Kidney glomerular epithelial cell (primary cell): ENCODE data around the gene IL1RN.

Experiments
- DNase-seq: peaks from one replicate; lab custom pipeline; 2025; lab: John Stamatoyannopoulos, UW

Gene IL1RN

DNA sequence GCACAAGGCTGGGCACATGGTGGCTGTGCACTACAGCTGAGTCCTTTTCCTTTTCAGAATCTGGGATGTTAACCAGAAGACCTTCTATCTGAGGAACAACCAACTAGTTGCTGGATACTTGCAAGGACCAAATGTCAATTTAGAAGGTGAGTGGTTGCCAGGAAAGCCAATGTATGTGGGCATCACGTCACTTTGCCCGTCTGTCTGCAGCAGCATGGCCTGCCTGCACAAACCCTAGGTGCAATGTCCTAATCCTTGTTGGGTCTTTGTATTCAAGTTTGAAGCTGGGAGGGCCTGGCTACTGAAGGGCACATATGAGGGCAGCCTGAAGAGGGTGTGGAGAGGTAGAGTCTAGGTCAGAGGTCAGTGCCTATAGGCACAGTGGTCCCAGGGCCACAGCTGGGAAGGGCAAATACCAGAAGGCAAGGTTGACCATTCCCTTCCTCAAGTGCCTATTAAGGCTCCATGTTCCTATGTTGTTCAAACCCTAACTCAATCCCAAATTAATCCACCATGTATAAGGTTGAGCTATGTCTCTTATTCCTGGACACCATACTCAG is 2.2 kb downstream of the IL1RN start:
- no peak for DNase-seq

DNA sequence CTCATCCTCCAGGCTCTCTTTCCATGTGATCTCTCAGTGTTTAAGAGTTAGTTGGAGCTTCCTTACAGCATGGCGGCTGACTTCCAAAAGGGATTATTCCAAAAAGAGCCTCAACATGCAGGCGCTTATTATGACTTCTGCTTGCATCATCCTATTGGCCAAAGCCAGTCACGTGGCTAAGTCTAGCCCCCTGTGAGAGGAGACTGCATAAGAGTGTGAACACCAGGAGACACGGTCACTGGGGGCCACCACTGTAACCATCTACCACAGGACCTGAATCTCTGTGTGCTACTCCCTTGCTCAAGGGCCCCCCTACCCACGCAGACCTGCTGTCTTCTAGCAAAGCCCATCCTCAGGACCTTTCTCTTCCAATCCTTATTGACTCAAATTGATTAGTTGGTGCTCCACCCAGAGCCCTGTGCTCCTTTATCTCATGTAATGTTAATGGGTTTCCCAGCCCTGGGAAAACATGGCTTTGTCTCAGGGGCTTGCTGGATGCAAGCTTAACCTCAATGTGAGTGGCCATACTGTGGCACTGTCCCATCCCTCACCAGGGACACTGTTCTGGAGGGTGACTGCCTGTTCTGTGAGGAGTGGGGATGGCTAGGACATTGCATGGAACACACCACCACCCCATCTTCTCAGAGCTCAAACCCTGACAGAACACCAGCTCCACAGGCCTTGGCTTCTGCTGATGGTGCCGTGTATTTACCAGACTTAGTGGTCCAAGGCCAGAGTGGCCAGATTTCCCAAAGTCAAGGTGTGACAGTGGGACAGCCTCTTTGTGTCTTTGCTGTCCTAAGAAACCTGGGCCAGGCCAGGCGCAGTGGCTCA is 4.2 kb downstream of the IL1RN start:
- no peak for DNase-seq

DNA sequence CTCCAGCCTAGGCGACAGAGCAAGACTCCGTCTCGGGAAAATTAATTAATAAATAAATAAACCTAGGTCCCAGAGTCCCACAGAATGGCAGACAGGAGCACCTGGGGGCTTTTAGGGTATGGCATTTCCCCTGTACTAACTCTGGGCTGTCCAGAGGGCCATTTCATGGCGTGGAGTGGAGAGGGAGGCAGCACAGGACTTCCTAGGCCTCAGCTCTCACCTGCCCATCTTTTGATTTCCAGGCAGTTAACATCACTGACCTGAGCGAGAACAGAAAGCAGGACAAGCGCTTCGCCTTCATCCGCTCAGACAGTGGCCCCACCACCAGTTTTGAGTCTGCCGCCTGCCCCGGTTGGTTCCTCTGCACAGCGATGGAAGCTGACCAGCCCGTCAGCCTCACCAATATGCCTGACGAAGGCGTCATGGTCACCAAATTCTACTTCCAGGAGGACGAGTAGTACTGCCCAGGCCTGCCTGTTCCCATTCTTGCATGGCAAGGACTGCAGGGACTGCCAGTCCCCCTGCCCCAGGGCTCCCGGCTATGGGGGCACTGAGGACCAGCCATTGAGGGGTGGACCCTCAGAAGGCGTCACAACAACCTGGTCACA is 5.1 kb downstream of the IL1RN start:
- no peak for DNase-seq

DNA sequence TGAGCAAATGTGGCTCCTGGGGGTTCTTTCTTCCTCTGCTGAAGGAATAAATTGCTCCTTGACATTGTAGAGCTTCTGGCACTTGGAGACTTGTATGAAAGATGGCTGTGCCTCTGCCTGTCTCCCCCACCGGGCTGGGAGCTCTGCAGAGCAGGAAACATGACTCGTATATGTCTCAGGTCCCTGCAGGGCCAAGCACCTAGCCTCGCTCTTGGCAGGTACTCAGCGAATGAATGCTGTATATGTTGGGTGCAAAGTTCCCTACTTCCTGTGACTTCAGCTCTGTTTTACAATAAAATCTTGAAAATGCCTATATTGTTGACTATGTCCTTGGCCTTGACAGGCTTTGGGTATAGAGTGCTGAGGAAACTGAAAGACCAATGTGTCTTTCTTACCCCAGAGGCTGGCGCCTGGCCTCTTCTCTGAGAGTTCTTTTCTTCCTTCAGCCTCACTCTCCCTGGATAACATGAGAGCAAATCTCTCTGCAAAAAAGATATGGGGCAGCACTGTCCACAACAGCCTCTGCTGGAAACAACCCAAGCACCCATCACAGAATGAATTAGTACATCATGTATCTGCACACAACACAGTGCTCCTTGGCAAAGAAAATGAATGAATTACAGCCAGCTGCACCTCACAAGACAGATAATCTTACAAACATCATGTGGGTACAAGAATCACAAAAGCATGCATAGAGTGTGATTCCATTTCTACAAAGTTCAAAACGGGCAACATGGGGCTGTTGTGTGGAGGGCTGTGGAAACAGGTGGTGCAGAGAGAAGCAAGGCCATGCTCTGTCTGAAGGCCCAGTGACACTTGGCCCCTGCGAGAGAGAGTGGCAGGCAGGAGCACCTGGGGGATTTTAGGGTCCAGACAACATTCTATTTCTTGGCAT is 6.6 kb downstream of the IL1RN start:
- peak; percentile 9 for DNase-seq

DNA sequence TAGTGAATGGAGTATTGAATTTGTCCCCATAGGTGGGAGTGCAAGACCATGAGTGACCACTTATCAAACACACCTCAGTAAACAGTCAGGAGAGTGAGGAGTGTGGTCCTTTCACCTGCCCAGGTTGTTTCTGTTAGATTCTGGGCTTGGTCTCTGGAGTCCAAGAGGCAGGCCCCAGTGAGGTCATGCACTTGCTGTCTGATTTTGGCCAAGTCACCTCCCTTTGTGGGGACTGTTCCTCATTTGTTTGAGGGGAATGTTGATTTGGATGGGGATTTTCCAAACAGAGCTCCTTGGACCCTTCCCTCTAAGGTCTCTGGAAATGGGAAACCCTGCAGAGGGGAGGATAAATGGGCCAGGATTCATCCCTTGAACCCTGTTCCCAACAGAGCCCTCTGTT is 7.3 kb downstream of the IL1RN start:
- no peak for DNase-seq

DNA sequence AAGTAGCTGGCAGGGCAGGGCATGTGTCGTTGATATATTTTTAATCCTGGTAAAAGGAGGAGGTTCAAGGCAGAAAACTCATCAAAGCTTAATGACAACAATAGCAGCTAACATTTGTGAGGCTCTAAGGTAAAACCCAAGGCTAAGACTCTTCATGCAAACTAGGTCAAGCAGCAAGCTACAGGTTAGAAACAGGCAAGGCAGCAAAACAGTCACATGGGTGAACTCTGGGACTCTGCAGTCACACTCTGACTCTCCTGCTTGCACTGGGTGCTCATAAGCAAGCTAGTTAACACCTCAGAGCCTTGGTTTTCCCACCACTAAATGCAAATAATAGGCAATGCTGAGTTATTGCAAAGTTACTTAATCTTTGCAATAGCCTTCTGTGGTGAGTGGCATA is 7.9 kb downstream of the IL1RN start:
- no peak for DNase-seq

DNA sequence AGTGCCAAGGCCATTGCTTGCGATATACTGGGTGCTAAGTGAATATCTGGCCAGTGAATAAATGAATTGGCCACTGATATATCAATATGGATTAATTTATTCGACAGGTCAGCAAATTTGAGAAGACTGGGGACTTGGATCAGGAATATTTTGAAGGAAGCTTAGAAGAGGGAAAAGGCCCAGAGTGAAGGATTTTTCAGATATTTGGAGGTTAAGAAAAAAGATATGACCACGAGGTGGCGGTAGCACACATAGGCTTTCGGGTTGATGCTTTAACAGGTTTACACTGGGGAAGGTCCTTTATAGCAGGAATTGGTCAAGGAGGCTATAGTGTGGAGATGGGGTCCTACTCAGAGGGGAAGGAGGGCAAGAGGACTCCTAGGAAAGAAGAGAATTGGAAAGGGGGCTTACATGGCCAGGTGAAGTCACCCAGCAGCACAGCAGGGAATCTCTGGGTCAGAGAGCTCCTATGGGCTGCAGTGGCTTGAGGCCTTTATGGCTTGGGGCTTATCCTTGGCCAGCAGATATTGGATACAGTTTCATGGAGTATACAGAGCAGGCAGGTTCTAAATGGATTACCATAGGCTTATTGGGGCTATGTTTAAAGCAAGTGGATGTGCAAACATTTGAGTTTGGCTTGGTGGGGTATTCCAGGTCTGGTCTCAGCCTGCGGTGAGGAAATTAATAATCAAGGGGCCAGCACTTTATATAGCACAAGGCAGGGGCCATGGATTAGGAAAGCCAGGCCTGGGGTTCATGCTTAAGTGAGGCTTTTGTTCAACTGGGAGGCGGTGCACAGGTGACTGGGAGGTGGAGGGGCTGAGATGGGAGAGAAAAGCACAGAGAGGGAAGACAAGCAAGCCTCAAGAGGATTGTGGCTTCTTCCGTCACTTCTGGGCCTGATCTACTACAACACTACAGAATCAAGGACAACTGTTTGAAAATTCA is 9.7 kb downstream of the IL1RN start:
- peak; percentile 49 for DNase-seq

DNA sequence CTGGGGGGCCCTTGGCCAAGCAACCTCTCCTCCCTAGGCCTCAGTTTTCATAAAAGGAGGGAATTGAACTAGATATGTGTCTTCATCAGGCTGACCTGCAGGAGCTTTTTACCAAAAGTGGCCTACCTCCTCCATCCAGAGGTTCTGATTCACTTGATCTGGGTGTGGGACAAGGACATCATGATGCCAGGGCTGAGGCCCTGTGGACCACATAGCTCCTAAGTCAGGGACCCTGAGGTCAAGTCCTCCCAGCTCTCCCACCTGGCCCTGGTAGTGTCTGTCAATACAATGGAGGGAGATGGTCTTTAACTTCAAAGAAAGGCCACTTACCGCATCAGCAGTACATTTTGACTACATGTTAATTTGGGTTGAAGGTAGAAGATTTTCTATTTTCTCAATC is 10.4 kb downstream of the IL1RN start:
- no peak for DNase-seq

DNA sequence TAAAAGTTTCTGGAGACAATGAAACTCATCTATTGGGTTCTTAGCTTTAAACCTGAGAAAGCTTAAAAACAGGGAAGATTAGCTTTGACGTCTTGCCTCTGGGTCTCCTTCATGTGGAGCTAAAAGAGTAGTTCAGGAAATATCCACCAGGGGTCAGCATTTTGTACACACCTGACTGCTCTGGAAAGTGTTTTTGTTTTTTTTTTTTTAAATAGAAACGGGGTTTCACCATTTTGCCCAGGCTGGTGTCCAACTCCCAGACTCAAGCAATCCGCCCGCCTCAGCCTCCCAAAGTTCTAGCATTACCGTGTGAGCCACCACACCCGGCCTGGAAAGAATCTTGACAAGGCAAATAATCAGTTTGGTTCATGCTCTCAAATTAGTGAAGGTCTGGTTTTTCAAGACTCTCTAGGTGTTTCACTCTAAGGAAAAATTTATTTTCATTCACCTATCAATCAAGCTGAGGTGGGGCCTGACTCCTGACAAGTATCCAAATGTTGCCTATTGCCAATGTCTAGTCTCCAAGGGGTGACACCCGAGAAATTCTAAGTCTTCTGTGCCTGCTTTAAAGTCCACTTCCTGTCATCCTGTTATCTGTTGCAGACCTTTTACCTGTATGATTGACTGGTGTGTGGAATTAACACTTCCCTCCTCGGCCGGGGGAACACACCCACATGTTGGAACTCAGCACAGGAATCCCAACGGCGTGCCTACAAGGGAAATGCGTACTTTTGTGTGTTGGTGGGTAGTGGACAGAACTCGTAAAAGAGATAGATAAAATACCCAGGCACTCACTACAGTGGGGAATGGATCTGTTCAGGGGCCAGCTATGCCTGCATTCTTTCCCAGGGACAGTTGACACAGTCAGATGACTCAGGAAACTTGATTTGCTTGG is 11.3 kb downstream of the IL1RN start:
- peak; percentile 60 for DNase-seq

DNA sequence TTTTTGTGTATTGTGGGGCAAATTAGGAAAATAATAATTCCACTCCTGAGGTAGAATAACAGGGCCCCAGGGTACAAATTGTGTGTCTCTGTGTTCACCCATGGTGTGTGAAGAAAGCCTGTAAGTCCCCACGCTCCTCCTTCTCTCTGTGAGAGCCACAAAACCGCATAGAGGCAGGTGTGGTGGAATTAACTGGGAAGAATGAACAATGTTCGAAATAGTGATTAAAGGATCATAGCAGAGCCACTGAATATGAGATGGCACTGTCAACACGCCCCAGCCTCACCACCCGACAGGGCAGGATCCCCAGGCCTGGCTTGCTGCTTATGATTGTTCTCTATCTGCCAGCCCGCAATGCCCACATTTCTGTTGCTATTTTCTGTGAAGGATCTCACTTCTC is 14.1 kb downstream of the IL1RN start:
- DNase-seq: no peak

DNA sequence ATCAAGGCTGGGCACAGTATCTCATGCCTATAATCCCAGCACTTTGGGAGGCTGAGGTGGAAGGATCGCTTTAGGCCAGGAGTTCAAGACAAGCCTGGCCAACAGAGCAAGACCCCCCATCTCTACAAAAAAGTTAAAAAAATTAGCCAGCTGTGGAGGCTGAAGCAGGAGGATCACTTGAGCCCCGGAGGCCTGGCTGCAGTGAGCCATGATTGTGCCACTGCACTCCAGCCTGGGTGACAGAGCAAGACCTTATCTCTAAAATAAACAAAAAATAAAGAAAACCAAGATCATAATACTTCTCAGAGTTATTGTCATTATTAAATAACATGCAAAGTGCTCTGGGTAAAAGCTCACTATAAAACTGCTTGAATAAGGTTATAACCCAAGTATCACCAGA is 14.9 kb downstream of the IL1RN start:
- no peak for DNase-seq

DNA sequence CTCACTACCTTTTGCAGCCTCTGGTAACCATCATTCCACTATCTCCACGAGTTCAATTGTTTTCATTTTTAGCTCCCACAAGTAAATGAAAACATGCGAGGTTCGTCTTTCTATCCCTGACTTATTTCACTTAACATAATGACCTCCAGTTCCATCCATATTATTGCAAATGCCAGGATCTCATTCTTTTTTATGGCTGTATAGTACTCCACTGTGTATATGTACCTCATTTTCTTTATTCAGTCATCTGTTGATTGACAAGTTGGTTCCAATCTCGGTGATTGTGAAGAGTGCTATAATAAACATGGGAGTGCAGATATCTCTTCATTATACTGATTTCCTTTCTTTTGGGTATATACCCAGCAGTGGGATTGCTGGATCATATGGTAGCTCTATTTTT is 16.9 kb downstream of the IL1RN start:
- no peak for DNase-seq

DNA sequence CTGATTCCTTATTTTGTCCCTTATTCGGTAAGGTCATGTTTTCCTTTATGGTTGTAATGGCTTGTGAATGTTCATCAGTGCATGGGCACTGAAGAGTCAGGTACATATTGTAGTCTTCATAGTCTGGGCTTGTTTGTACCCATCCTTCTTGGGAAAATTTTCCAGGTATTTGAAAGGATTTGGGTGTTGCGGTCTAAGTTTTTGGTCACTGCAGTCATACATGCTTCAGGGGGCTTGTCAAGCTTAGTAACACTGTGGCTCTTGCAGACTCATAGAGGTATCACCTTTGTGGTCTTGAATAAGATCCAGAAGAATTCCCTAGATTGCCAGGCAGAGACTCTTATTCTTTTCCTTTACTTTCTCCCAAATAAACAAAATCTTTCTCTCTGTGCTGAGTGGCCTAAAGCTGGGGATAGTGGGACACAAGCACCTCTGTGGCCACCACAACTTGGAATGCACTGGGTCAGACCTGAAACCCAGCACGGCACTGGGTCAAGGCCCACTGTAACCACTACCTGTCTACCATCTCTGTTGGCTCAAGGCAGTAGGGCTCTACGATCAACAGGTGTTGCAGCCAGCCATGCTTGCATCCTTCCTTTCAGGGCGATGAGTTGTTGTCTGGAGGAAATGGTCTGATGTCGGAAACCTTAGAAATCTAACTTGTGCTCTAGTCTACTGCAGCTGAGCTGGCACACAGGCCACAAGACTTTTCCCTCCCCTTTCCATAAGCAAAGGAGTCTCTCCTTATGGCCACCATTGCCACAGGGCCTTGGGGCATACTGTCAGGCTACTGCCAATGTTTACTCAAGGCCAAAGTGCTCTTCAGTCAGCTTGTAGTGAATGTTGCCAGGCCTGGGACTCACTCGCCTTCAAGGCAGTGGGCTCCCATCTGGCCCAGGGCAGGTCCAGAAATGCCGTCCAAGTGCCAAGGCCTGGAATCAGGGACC is 21.5 kb downstream of the IL1RN start:
- no peak for DNase-seq

DNA sequence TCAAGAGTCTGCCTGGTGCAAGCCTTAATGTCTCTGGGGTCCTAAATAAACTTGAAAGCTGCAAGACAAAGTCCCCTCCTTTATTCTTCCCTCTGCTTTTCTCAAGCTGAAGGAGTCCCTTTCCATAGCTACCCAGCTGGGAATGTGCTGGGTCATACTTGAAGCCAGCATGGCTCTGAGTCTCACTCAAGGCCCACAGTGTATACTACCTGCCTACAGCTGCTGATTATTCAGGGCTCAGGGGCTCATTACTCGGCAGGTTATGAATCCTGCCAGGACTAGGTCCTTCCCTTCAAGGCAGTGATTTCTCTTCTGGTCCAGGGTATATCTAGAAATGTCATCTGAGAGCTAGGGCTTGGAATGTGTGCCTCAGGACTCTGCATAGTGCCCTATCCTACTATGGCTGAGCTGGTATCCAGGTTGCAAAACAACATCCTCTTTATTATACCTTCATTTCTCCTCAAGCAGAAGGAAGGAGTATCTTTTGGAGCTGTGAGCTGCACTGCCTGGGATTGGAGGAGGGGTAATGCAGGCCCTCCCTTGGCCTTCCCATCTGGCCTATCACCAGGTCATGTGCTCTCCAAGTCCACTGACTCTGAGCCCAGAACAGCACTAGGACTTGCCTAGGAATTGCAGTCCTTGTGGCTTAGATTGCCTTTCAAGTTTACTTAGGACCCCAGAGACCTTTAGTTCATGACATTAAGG is 22.3 kb downstream of the IL1RN start:
- no peak for DNase-seq

DNA sequence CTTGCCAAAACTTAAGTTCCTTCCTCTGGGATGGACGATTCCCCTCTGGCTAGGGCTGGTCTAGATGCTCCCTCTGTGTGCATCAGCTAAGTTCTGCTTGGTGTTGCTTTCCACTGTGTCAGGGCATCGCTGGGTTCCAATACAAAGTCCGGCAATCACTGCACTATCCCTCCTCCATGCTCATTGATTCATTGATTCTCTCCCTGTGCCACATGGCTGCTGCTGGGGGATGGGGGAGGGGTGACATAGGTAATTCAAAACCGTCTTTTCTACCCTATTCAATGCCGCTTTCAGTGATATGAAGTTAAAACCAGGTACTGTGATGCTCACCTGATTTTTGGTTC is 22.8 kb downstream of the IL1RN start:
- no peak for DNase-seq

DNA sequence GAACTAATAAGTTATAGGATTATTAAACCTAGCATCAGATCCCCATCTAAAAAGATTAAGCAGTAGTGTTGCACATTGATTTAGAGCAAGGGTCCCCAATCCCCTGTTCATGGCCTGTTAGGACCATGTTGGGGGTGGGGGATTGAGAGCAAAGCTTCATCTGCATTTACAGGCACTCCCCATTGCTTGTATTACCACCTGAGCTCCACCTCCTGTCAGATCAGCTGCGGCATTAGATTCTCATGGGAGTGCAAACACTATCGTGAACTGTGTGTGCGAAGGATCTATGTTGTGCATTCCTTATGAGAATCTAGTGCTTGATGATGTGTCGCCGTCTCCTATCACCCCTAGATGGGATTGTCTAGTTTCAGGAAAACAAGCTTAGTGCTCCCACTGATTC is 27.9 kb downstream of the IL1RN start:
- DNase-seq: no peak

DNA sequence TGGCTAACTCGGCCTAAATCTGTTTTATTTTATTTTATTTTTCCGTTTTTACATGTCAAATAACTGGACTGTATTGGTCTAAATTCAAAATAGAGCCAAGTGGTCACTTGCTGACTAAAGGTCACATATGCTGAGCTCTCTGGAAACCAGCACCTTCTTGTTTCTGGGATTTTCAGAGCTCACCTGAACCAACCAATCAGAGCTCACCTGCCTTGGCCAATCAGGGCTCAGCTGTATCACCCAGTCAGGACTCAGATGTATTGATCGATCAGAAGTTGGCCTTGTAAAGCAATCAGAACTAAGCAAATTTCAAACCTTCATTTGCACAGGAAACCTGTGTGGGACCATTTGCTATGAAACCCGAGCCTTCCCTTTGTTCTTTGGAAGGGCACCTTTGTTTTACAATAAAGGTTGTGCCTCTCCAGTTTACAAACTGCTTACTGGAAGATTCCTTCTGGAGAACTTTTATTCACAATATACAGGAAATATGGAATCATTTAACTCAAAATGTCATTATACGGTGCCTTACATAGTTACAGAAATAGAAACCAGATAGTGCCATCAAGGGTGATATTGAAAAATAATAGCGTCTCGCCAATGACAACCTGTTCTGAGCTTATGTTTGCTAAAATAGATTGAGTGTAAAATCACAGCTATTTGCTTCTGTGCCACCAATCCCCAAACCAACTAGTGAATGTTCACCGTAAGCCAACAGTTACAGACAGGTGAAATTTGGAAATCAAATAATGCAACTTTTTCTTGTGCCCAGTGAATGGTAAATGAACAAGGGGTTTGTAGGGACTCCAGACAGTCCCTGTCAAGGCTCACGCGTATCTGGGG is 29.1 kb downstream of the IL1RN start:
- no peak for DNase-seq
